GM18499 (cell line): ENCODE data around the gene DCTN3.

ENCODE experiments used
- ATAC-seq: cut with Tn5 transposase; IDR thresholded peaks from one replicate; pipeline ENCODE4 v1.9.1; 2021; ENCODE audit warnings: moderate number of reproducible peaks; ENCODE audit not compliant: insufficient read depth, unreplicated experiment

The DCTN3 gene

GRCh38 chr9:34620061-34620994 is at the start of gene DCTN3:
Gene DCTN3, minus strand, starts transcription at chr9:34620495. Its CDS starts 31 bp downstream, at chr9:34620464.
- ATAC-seq: peak; percentile 90

- peak; percentile 43 for ATAC-seq
These were observed 45.3 kb upstream of the DCTN3 start for GRCh38 chr9:34665381-34666250.

GRCh38 chr9:34665067-34665380 is 44.7 kb upstream of the DCTN3 start:
- ATAC-seq: peak; percentile 13

- ATAC-seq: no peak
These were observed 44.2 kb upstream of the DCTN3 start for GRCh38 chr9:34664281-34665066.

GRCh38 chr9:34663303-34663605 is 43.0 kb upstream of the DCTN3 start:
- no peak for ATAC-seq

GRCh38 chr9:34662526-34663302 is 42.4 kb upstream of the DCTN3 start, which contains the start of gene CCL27:
Gene CCL27, minus strand, starts transcription at chr9:34662657. Its CDS starts 24 bp downstream, at chr9:34662633.
- no peak for ATAC-seq

- ATAC-seq: no peak
These were observed 39.4 kb upstream of the DCTN3 start for GRCh38 chr9:34659592-34660253.

GRCh38 chr9:34658461-34658860 is 38.2 kb upstream of the DCTN3 start:
- ATAC-seq: no peak

- ATAC-seq: no peak
These were observed 36.7 kb upstream of the DCTN3 start for GRCh38 chr9:34656992-34657391.

- ATAC-seq: no peak
These were observed 35.1 kb upstream of the DCTN3 start for GRCh38 chr9:34655394-34655793.

- no peak for ATAC-seq
These were observed 34.2 kb upstream of the DCTN3 start for GRCh38 chr9:34654323-34655051.

GRCh38 chr9:34653151-34654072 is 33.1 kb upstream of the DCTN3 start:
- no peak for ATAC-seq

- no peak for ATAC-seq
These were observed 32.3 kb upstream of the DCTN3 start for GRCh38 chr9:34652602-34653000.

GRCh38 chr9:34651876-34652601 is 31.7 kb upstream of the DCTN3 start, which contains the start of gene IL11RA:
Gene IL11RA, plus strand, starts transcription at chr9:34652185. Its CDS starts 3,033 bp downstream, at chr9:34655218.
- no peak for ATAC-seq

- ATAC-seq: no peak
These were observed 31.0 kb upstream of the DCTN3 start for GRCh38 chr9:34651321-34651720.

- no peak for ATAC-seq
These were observed 30.5 kb upstream of the DCTN3 start for GRCh38 chr9:34650816-34651215.

GRCh38 chr9:34648673-34649072 is 28.4 kb upstream of the DCTN3 start:
- no peak for ATAC-seq
